Stimulated activated CD4-positive, alpha-beta T cell treated with anti-CD3 and anti-CD28 coated beads, TNF-alpha, amount 100 ng/mL, for 24 hours (primary cell): ENCODE measurements around the gene TMED9.
A peak's percentile ranks its signal among the peaks of the same experiment; 100 is the strongest.
"Not testable (repeated sequence)": the region's sequence is repeated elsewhere in the genome, so short reads cannot be mapped to it uniquely, and the experiment has no call there.

ENCODE experiments used
- DNase-seq, 3 experiments: peaks; one replicate each; pipeline ENCODE4 v3.0.0-alpha.2; 2020; ENCODE audit warnings: low read depth in 3 of 3

TMED9 gene

GRCh38 chr5:177606071-177607051 is 14.4 kb downstream of the TMED9 start:
- no peak for DNase-seq

GRCh38 chr5:177607115-177607451 is 15.1 kb downstream of the TMED9 start:
- no peak for DNase-seq

GRCh38 chr5:177607452-177608192 is 15.6 kb downstream of the TMED9 start:
- peak; percentile 28 to 67 (median 54) for DNase-seq

- DNase-seq, result no peak
These were observed 16.5 kb downstream of the TMED9 start for GRCh38 chr5:177608243-177609075.

GRCh38 chr5:177609076-177610059 is 17.4 kb downstream of the TMED9 start:
- DNase-seq, result no peak

- DNase-seq, result no peak
These were observed 18.2 kb downstream of the TMED9 start for GRCh38 chr5:177610131-177610769.

- no peak for DNase-seq
These were observed 18.9 kb downstream of the TMED9 start for GRCh38 chr5:177610770-177611445.

GRCh38 chr5:177611446-177612214 is 19.6 kb downstream of the TMED9 start:
- no peak for DNase-seq

GRCh38 chr5:177612215-177612673 is 20.2 kb downstream of the TMED9 start:
- no peak for DNase-seq

- DNase-seq, result no peak
These were observed 28.6 kb downstream of the TMED9 start for GRCh38 chr5:177620560-177620959.

- DNase-seq, result not testable (repeated sequence)
These were observed 32.2 kb downstream of the TMED9 start for GRCh38 chr5:177624172-177624571.

GRCh38 chr5:177630186-177630585 is 38.2 kb downstream of the TMED9 start:
- not testable (repeated sequence) for DNase-seq

GRCh38 chr5:177634912-177635311 is 42.9 kb downstream of the TMED9 start:
- DNase-seq, result not testable (repeated sequence)

- DNase-seq, result not testable (repeated sequence)
These were observed 53.5 kb downstream of the TMED9 start for GRCh38 chr5:177645462-177645861.
